OCI-LY7 (cell line): ENCODE measurements around the gene NEAT1.

ENCODE experiments used
- CTCF ChIP-seq: fragments of 200-600 bp; sonication (generic); conservative IDR thresholded peaks from 2 replicates; pipeline ENCODE4 v1.5.1; 2014; ENCODE audit warnings: mild to moderate bottlenecking, antibody characterized with exemption, low read length, moderate library complexity, mixed read lengths
- EZH2phosphoT487 ChIP-seq: fragments of 200-600 bp; sonication (generic); IDR thresholded peaks from 2 replicates; pipeline ENCODE4 v1.6.1; 2018; ENCODE audit warnings: low read depth, borderline replicate concordance, mild to moderate bottlenecking, mixed run types, antibody characterized with exemption, low read length, moderate library complexity, mixed read lengths

GRCh38 chr11:65482306-65482850 lies 59.8 kb downstream of the NEAT1 start:
- TF ChIP-seq CTCF = no peak
- TF ChIP-seq EZH2phosphoT487 = no peak
